GM23248 (cell line): ENCODE results near the gene PLEKHG1. TPM values are rescaled to one million over a fixed set of nuclear protein-coding genes. Genes with fewer than 3 reads are reported as not detected.

Experiments
- DNase-seq: peaks from one replicate; pipeline ENCODE4 v3.0.0-alpha.2; 2015
- H2AFZ ChIP-seq: fragments of 200-600 bp; sonication (generic); 2 replicates; pipeline ENCODE4 v1.6.1; 2016; ENCODE audit warnings: antibody characterized with exemption
- H3F3A ChIP-seq: fragments of 200-600 bp; sonication (generic); 2 replicates; pipeline ENCODE4 v1.6.1; 2016; ENCODE audit warnings: mild to moderate bottlenecking, antibody characterized with exemption, mixed run types; ENCODE audit not compliant: insufficient read depth
- H3K27ac ChIP-seq: fragments of 200-600 bp; sonication (generic); 2 replicates; pipeline ENCODE4 v1.5.1; 2016; ENCODE audit warnings: mild to moderate bottlenecking
- H3K27me3 ChIP-seq: fragments of 200-600 bp; sonication (generic); replicated peaks from 2 replicates; pipeline ENCODE4 v1.6.1; 2016; ENCODE audit warnings: mild to moderate bottlenecking; ENCODE audit not compliant: insufficient read depth
- H3K36me3 ChIP-seq: fragments of 200-600 bp; sonication (generic); 2 replicates; pipeline ENCODE4 v1.6.1; 2016; ENCODE audit warnings: low read depth, mild to moderate bottlenecking
- H3K4me1 ChIP-seq: fragments of 200-600 bp; sonication (generic); 2 replicates; pipeline ENCODE4 v1.6.1; 2016; ENCODE audit warnings: mild to moderate bottlenecking; ENCODE audit not compliant: insufficient read depth
- H3K4me2 ChIP-seq: fragments of 200-600 bp; sonication (generic); one replicate; pipeline ENCODE4 v1.6.1; 2016; ENCODE audit warnings: mild to moderate bottlenecking; ENCODE audit not compliant: unreplicated experiment
- H3K4me3 ChIP-seq: fragments of 200-600 bp; sonication (generic); 2 replicates; pipeline ENCODE4 v1.5.1; 2016; ENCODE audit warnings: mild to moderate bottlenecking
- H3K79me2 ChIP-seq: fragments of 200-600 bp; sonication (generic); 2 replicates; pipeline ENCODE4 v1.6.1; 2016; ENCODE audit warnings: mild to moderate bottlenecking; ENCODE audit not compliant: insufficient read depth
- H3K9ac ChIP-seq: fragments of 200-600 bp; sonication (generic); 2 replicates; pipeline ENCODE4 v1.6.1; 2016; ENCODE audit warnings: mild to moderate bottlenecking
- H3K9me2 ChIP-seq: fragments of 200-600 bp; sonication (generic); 2 replicates; pipeline ENCODE4 v1.6.1; 2016; ENCODE audit warnings: mixed run types, mild to moderate bottlenecking, moderate library complexity; ENCODE audit not compliant: insufficient read depth
- H3K9me3 ChIP-seq: fragments of 200-600 bp; sonication (generic); one replicate; pipeline ENCODE4 v1.6.1; 2017; ENCODE audit warnings: low read depth
- H4K20me1 ChIP-seq: fragments of 200-600 bp; sonication (generic); 2 replicates; pipeline ENCODE4 v1.6.0; 2016; ENCODE audit not compliant: insufficient read depth
- EZH2 ChIP-seq: fragments of 200-600 bp; sonication (generic); IDR thresholded peaks from 2 replicates; pipeline ENCODE4 v1.6.1; 2018; ENCODE audit warnings: antibody characterized with exemption, mild to moderate bottlenecking; ENCODE audit not compliant: insufficient read depth, poor library complexity, severe bottlenecking
- EZH2phosphoT487 ChIP-seq: fragments of 200-600 bp; sonication (generic); IDR thresholded peaks from 2 replicates; pipeline ENCODE4 v1.6.1; 2018; ENCODE audit warnings: antibody characterized with exemption, moderate library complexity, mild to moderate bottlenecking, low read depth; ENCODE audit not compliant: insufficient read depth
- WGBS, 2 experiments: methylation state at CpG; one replicate each; pipeline ENCODE4 v1.1.6; 2015 to 2017; ENCODE audit warnings: low lambda C conversion rate in 2 of 2, low coverage in 1 of 2; ENCODE audit errors: missing lambda C conversion rate in 2 of 2; 5-methylcytosine and 5-hydroxymethylcytosine counted together
- in situ Hi-C: fragments of 300-500 bp; cut with MboI; formaldehyde crosslinking; loops from 2 replicates; pipeline ENCODE4 v1.15.0; 2020
- polyA plus RNA-seq: library from polyadenylated mRNA; unstranded; fragments of >200 nt; fragmentation: Nextera tagmentation; extraction: Ambion mirVana; gene quantifications from 2 replicates; pipeline ENCODE4 v1.2.1, GENCODE V29; 2016
- total RNA-seq: library from RNA; depleted of rRNA; stranded (reverse); fragments of >200 nt; shearing (Covaris generic); gene quantifications from 2 replicates; pipeline ENCODE4 v1.2.3, GENCODE V29; 2014

Gene PLEKHG1
- total and polyA plus RNA-seq, 2 experiments from 2014 or later, result 0.11 to 0.51 TPM

DNA sequence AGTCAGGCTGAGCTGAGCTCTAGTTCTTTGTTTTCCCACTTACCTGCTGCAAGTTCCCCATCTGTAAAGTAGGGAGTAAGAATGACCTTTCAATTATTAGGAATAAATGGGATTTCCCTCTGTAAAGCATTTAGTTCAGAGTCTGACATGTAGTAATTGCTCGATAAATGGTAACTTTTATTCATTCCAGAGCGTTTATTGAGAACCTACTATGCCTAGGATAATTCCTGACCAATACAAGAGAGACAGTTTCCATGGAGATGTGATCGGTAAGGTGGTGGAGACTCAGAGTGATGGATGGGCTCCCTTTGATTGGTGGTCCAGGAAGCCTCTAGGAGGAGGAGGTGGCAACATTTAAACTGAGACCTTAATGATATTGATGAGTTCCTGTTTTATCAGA lies 5.6 kb downstream of the PLEKHG1 start:
- TF ChIP-seq EZH2, result no peak
- no peak for TF ChIP-seq EZH2phosphoT487
- H3K9ac ChIP-seq, result no peak overlapping the region
- H3F3A ChIP-seq, result no peaks in the 10 kb centered on the region
- H3K79me2 ChIP-seq, result no peaks in the 10 kb centered on the region
- no peaks in the 10 kb centered on the region for H3K9me3 ChIP-seq
- in situ Hi-C loops, result no loop called here
- no peak overlapping the region for H3K4me3 ChIP-seq
- H3K4me2 ChIP-seq, result no peak overlapping the region
- H3K9me2 ChIP-seq, result no peaks in the 10 kb centered on the region
- no peak overlapping the region for H2AFZ ChIP-seq
- 70 to 74% methylated on average over 3 of the region's 3 CpGs for WGBS, 2 experiments
- DNase-seq, result no peak
- H4K20me1 ChIP-seq, result no peaks in the 10 kb centered on the region
- peaks cover 65% of the 10 kb centered on the region for H3K27me3 ChIP-seq
- H3K4me1 ChIP-seq, result no peaks in the 10 kb centered on the region
- no peaks in the 10 kb centered on the region for H3K36me3 ChIP-seq
- no peak overlapping the region for H3K27ac ChIP-seq

GRCh38 chr6:150606168-150606591 lies 6.5 kb downstream of the PLEKHG1 start:
- H3K79me2 ChIP-seq, result no peaks in the 10 kb centered on the region

DNA sequence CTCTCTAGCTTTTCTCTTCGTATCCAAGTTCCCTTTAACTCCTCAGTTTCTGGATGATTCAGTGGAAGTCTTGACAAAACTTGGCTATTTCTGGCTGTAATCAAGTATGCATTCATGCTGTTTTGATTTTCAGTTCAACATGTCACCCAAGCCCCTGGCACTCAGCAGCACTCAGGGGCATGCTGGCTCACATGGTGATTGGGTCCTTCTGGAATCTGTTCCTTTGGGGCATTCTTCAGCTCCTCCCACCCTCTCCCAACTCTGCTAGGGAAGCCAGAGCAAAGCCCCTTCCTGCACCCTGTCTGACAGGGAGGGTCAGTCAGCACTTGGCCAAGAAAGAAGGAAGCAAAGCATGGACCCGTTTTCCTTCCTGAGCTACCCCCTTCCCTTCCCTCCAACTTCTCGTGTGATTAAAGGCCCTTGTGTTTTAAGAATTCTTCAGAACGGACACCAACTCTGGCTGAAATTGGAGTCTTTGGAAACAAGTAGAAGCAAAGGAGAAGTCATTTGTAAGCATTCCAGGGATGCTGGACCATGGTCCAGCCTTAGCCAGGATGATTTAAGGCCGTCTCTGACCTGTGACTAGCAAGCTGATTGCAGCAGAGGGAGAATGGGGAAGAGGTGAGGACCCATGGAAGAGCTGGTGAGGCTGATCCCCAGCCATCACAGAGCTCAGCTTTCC lies 7.1 kb downstream of the PLEKHG1 start:
- no peak overlapping the region for H3K4me3 ChIP-seq
- no peak for DNase-seq
- H3K9ac ChIP-seq, result no peak overlapping the region
- WGBS, 2 experiments, result 28 to 37% methylated on average over 5 of the region's 5 CpGs
- H2AFZ ChIP-seq, result no peak overlapping the region
- no peak overlapping the region for H3K4me2 ChIP-seq
- H4K20me1 ChIP-seq, result no peaks in the 10 kb centered on the region
- H3K4me1 ChIP-seq, result no peaks in the 10 kb centered on the region
- peaks cover 53% of the 10 kb centered on the region for H3K27me3 ChIP-seq
- H3K9me2 ChIP-seq, result no peaks in the 10 kb centered on the region
- H3K36me3 ChIP-seq, result no peaks in the 10 kb centered on the region
- no peaks in the 10 kb centered on the region for H3F3A ChIP-seq
- TF ChIP-seq EZH2phosphoT487, result no peak
- TF ChIP-seq EZH2, result no peak
- no peak overlapping the region for H3K27ac ChIP-seq
- in situ Hi-C loops, result no loop called here
- H3K9me3 ChIP-seq, result no peaks in the 10 kb centered on the region
- no peaks in the 10 kb centered on the region for H3K79me2 ChIP-seq

More at GRCh38 chr6:150606168-150606591, 6.5 kb downstream of the PLEKHG1 start:
- no peak overlapping the region for H3K27ac ChIP-seq
- H3K27me3 ChIP-seq, result peaks cover 59% of the 10 kb centered on the region
- H3K4me2 ChIP-seq, result no peak overlapping the region
- H3K9ac ChIP-seq, result no peak overlapping the region
- 54 to 65% methylated on average over 3 of the region's 3 CpGs for WGBS, 2 experiments
- no peak for TF ChIP-seq EZH2
- no peak for TF ChIP-seq EZH2phosphoT487
- in situ Hi-C loops, result no loop called here
- H4K20me1 ChIP-seq, result no peaks in the 10 kb centered on the region
- no peaks in the 10 kb centered on the region for H3F3A ChIP-seq
- H3K36me3 ChIP-seq, result no peaks in the 10 kb centered on the region
- H3K4me3 ChIP-seq, result no peak overlapping the region
- H3K9me2 ChIP-seq, result no peaks in the 10 kb centered on the region
- H3K4me1 ChIP-seq, result no peaks in the 10 kb centered on the region
- no peak overlapping the region for H2AFZ ChIP-seq
- DNase-seq, result no peak
- H3K9me3 ChIP-seq, result no peaks in the 10 kb centered on the region

DNA sequence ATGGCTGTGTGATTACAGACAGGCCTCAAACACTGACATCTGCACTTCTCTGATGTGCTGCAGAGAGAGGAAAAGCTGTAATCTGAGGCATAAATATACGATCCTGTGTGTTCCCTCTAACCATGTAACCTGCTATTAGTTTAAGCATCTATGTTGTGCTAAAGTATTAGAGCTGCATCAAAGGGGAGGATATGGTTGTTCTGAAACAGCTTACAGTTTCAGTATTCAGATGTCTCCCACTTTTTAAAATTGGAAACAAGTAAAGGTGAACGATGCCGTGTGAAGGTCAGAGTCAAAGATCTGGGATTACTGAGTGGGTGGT lies 7.6 kb downstream of the PLEKHG1 start:
- Histone ChIP-seq H3K4me2 (no peak overlapping the region), H3K27ac (no peak overlapping the region), H3K4me1 (no peaks in the 10 kb centered on the region), H3K9me3 (no peaks in the 10 kb centered on the region), H3K36me3 (no peaks in the 10 kb centered on the region), H2AFZ (no peak overlapping the region), H3K9ac (no peak overlapping the region), H3K4me3 (no peak overlapping the region), H3K27me3 (peaks cover 48% of the 10 kb centered on the region), H3F3A (no peaks in the 10 kb centered on the region), H3K9me2 (no peaks in the 10 kb centered on the region), H3K79me2 (no peaks in the 10 kb centered on the region), H4K20me1 (no peaks in the 10 kb centered on the region)
- WGBS, 2 experiments, result 68 to 71% methylated on average over 3 of the region's 3 CpGs
- in situ Hi-C loops, result no loop called here
- TF ChIP-seq EZH2, result no peak
- TF ChIP-seq EZH2phosphoT487, result no peak
- DNase-seq, result no peak

DNA sequence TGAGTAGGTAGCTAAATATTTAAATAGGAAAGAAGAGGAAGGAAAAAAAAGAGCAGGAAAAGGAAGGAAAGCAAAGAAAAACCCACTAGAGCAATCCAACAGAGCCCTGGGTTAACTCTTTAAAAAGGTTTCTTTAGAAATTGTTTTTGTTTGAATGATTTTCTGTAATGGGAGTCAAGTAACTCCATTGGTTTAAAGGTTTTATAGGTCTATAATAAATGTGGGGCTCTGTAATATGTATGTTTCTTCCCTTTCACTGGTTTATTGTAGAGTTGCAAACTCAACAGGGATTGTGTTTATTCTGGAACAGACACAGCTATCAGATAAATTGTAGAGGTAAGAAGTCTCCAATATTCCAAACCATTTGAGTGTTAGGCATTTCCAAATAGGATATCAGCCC lies 10.9 kb downstream of the PLEKHG1 start:
- no peaks in the 10 kb centered on the region for H3K4me1 ChIP-seq
- H3K27me3 ChIP-seq, result peaks cover 43% of the 10 kb centered on the region
- no peaks in the 10 kb centered on the region for H4K20me1 ChIP-seq
- no peaks in the 10 kb centered on the region for H3K79me2 ChIP-seq
- DNase-seq, result no peak
- H3K27ac ChIP-seq, result no peak overlapping the region
- H3K36me3 ChIP-seq, result no peaks in the 10 kb centered on the region
- no peak overlapping the region for H3K9ac ChIP-seq
- no peak overlapping the region for H2AFZ ChIP-seq
- H3F3A ChIP-seq, result no peaks in the 10 kb centered on the region
- TF ChIP-seq EZH2phosphoT487 (no peak), EZH2 (no peak)
- in situ Hi-C loops, result no loop called here
- H3K4me3 ChIP-seq, result no peak overlapping the region
- H3K9me3 ChIP-seq, result no peaks in the 10 kb centered on the region
- H3K9me2 ChIP-seq, result no peaks in the 10 kb centered on the region
- no peak overlapping the region for H3K4me2 ChIP-seq
